Vagina (tissue), 2 donors: ENCODE results near the gene IZUMO1. TPM values are rescaled to one million over a fixed set of nuclear protein-coding genes. Genes with fewer than 3 reads are reported as not detected.

Experiments used
- DNase-seq, 2 donors: peaks; one replicate each; pipeline ENCODE4 v3.0.0-alpha.2; 2017; ENCODE audit errors: extremely low spot score in 2 of 2
- H3K27ac ChIP-seq: fragments of 200-600 bp; sonication (generic); one replicate; pipeline ENCODE4 v1.5.1; 2019
- H3K27me3 ChIP-seq: fragments of 200-600 bp; sonication (generic); one replicate; pipeline ENCODE4 v1.5.1; 2019
- H3K36me3 ChIP-seq, 2 donors: fragments of 200-600 bp; sonication (generic); one replicate each; pipeline ENCODE4 v1.5.1; 2017 to 2019
- H3K4me1 ChIP-seq: fragments of 200-600 bp; sonication (generic); one replicate; pipeline ENCODE4 v1.5.1; 2019
- H3K4me3 ChIP-seq, 2 donors: fragments of 200-600 bp; sonication (generic); 1 replicate in 1 of 2; 2 replicates in 1 of 2; pipeline ENCODE4 v1.5.1; 2016 to 2019
- H3K9me3 ChIP-seq: fragments of 200-600 bp; sonication (generic); one replicate; pipeline ENCODE4 v1.5.1; 2019
- POLR2A ChIP-seq, 2 donors: fragments of 450-650 bp; IDR thresholded peaks; one replicate each; pipeline ENCODE4 v1.6.1; 2017; ENCODE audit warnings: antibody characterized with exemption in 2 of 2, mild to moderate bottlenecking in 2 of 2, moderate library complexity in 2 of 2
- POLR2AphosphoS5 ChIP-seq, 2 donors: sonication (generic); formaldehyde crosslinking; IDR thresholded peaks; one replicate each; pipeline ENCODE4 v1.9.0; 2017; ENCODE audit warnings: antibody characterized with exemption in 2 of 2, mild to moderate bottlenecking in 2 of 2, low read depth in 1 of 2; ENCODE audit not compliant: insufficient read depth in 1 of 2
- intact Hi-C: fragments of 100-400 bp; cut with DNase I; formaldehyde crosslinking; loops from one replicate; pipeline ENCODE4 v1.15.1; 2023
- total RNA-seq: library from RNA; depleted of rRNA; stranded (reverse); fragments of >200 nt; gene quantifications from one replicate; pipeline ENCODE4 v1.2.3, GENCODE V29; 2016
- TF ChIP-seq, protein P1 (sequence below), 3 experiments: fragments of 450-650 bp in 2 of 3; fragments of 200-600 bp in 1 of 3; sonication (generic) in 1 of 3; IDR thresholded peaks; one replicate each; pipeline ENCODE4 v1.5.1; 2017 to 2019; ENCODE audit warnings: antibody characterized with exemption in 3 of 3, mild to moderate bottlenecking in 2 of 3, moderate library complexity in 2 of 3

Gene IZUMO1
- total RNA-seq, 1 donor from 2014 or later, result 2.2 TPM

DNA sequence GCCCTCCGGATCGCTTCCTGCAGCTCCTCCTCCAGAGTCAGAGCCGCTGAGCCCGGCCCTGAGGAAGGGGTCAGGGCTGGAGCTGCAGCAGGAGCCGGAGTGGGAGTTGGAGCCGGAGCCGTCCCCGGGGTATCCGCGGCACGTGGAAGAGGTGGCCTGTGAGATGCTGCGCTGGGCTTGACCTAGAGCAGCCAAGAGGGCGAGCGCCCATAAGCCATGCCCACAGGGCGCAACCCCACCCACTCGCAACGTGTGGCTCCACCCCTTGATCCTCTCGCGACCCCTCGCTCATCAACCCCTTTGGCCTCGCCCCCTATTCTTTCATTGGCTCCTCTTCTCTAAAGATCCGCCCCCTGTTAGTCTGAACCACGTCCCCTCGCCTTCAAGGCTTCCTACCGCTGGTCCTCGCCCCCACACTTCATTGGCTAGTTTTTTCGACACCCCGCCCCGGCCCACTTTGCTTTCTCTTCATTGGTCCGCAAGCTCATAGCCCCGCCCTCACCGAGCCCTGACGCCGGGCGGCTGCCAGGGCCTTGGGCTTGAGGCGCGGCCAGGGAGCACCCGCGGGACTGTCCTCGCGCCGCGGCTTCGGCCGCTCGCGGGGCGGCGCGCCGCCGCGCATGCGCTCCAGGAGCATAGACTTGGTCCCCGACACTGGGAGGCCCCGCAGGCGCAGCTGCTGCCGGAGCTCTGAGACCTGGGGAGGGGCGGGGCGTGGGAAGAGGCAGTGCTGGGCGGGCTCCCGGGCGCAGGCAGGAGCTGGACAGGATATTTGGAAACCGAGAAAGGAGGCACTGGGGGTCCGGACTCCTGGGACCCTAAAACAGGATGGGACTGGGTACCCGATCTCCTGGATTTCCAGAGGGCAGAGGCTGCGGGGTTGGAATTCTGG, 32.6 kb downstream of the IZUMO1 start:
- H3K36me3 ChIP-seq, result no peaks in the 10 kb centered on the region
- no peaks in the 10 kb centered on the region for H3K27me3 ChIP-seq
- H3K9me3 ChIP-seq, result no peaks in the 10 kb centered on the region
- intact Hi-C loops, result no loop called here
- TF ChIP-seq POLR2A (IDR thresholded peaks at IDR 0.05) (peak in 1 of 2 donors; percentile 58), POLR2AphosphoS5 (IDR thresholded peaks at IDR 0.05; ENCODE audit: insufficient read depth in 1 of 2, low read depth in 1 of 2) (peak; percentile 63 to 72)
- TF ChIP-seq, protein P1, sequence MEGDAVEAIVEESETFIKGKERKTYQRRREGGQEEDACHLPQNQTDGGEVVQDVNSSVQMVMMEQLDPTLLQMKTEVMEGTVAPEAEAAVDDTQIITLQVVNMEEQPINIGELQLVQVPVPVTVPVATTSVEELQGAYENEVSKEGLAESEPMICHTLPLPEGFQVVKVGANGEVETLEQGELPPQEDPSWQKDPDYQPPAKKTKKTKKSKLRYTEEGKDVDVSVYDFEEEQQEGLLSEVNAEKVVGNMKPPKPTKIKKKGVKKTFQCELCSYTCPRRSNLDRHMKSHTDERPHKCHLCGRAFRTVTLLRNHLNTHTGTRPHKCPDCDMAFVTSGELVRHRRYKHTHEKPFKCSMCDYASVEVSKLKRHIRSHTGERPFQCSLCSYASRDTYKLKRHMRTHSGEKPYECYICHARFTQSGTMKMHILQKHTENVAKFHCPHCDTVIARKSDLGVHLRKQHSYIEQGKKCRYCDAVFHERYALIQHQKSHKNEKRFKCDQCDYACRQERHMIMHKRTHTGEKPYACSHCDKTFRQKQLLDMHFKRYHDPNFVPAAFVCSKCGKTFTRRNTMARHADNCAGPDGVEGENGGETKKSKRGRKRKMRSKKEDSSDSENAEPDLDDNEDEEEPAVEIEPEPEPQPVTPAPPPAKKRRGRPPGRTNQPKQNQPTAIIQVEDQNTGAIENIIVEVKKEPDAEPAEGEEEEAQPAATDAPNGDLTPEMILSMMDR (IDR thresholded peaks at IDR 0.05), result no peak
- H3K4me3 ChIP-seq, result peak overlapping the region; percentile 62 to 79
- DNase-seq, result peak; percentile 99 to 100
- H3K27ac ChIP-seq, result peak overlapping the region; percentile 95
- H3K4me1 ChIP-seq, result peaks cover 54% of the 10 kb centered on the region

- no peak for DNase-seq
- Histone ChIP-seq H3K27me3 (no peaks in the 10 kb centered on the region), H3K4me1 (peaks cover 47% of the 10 kb centered on the region), H3K36me3 (no peaks in the 10 kb centered on the region), H3K4me3 (peak overlapping the region; percentile 62 to 79), H3K9me3 (no peaks in the 10 kb centered on the region), H3K27ac (peak overlapping the region; percentile 78)
- TF ChIP-seq, protein P1 (IDR thresholded peaks at IDR 0.05), result no peak
- TF ChIP-seq POLR2A (IDR thresholded peaks at IDR 0.05) (no peak), POLR2AphosphoS5 (IDR thresholded peaks at IDR 0.05; ENCODE audit: insufficient read depth in 1 of 2, low read depth in 1 of 2) (no peak)
- intact Hi-C loops, result no loop called here
Observed at GRCh38 chr19:48713041-48713863, 33.5 kb downstream of the IZUMO1 start.

DNA sequence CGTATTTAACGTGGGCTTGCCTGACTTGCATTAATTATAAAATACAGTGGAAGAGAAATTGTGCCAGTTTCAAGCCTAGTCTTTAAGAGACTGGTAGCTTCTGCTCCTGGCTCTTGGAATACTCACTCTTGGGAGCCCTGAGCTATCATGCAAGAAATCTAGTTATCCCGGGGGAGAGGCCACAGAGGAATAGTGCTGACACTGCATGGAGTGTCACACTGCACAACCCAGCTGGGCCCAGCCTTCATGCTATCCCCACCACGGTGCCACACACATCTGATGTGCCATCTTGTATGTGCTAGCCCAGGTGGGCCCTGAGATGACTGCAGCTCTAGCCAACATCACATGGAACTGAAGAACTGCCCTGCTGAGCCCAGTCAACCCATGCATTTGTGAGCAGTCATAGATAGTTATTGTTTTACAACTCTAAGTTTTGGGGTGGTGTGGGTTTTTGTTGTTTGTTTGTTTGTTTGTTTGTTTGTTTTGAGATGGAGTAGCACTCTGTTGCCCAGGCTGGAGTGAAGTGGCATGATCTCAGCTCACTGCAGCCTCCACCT, 35.5 kb downstream of the IZUMO1 start:
- Histone ChIP-seq H3K27me3 (no peaks in the 10 kb centered on the region), H3K4me3 (no peak overlapping the region), H3K36me3 (no peaks in the 10 kb centered on the region), H3K9me3 (no peaks in the 10 kb centered on the region), H3K4me1 (peaks cover 29% of the 10 kb centered on the region), H3K27ac (no peak overlapping the region)
- intact Hi-C loops, result no loop called here
- TF ChIP-seq, protein P1 (IDR thresholded peaks at IDR 0.05), result no peak
- no peak for TF ChIP-seq POLR2A (IDR thresholded peaks at IDR 0.05)
- no peak for TF ChIP-seq POLR2AphosphoS5 (IDR thresholded peaks at IDR 0.05; ENCODE audit: insufficient read depth in 1 of 2, low read depth in 1 of 2)
- no peak for DNase-seq

DNA sequence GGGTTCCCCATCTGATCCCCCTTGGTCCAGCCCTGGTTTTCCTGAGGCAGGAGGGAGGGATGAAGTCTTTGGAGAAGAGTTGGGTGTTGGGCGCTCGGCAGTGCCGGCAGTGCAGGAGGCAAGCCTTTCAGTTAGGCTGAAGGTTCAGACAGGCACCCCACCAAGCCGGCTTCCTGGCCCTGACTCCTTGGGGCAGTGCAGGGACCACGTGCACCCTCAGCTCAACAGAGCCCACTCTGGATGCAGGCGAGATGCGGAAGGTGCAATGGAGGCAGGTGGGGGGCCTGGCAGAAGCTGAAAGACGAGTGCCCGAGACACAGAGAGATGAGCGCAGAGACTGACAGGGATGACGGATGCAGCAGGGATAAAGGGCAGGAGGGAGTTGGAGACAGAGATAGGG, 38.2 kb downstream of the IZUMO1 start:
- H3K36me3 ChIP-seq, result peaks cover 0 to under 1% of the 10 kb centered on the region in 2 donors
- H3K27me3 ChIP-seq, result no peaks in the 10 kb centered on the region
- no peak overlapping the region for H3K4me3 ChIP-seq
- H3K27ac ChIP-seq, result no peak overlapping the region
- TF ChIP-seq POLR2AphosphoS5 (IDR thresholded peaks at IDR 0.05; ENCODE audit: insufficient read depth in 1 of 2, low read depth in 1 of 2) (no peak), POLR2A (IDR thresholded peaks at IDR 0.05) (no peak)
- TF ChIP-seq, protein P1 (IDR thresholded peaks at IDR 0.05), result no peak
- peaks cover 8% of the 10 kb centered on the region for H3K4me1 ChIP-seq
- DNase-seq, result no peak
- intact Hi-C loops, result loop anchor here (5.0 kb wide), 1 partner anchor 61 kb away; the partner anchor contains the start of gene CA11
- no peaks in the 10 kb centered on the region for H3K9me3 ChIP-seq
